Measurements from ENCODE around the gene YIPF1. TPM values are rescaled to one million over a fixed set of nuclear protein-coding genes. Genes with fewer than 3 reads are reported as not detected.

The YIPF1 gene
- total RNA-seq, 4 donors from 2014 or later: 6.7 to 25.9 (median 14.8) TPM

GRCh38 chr1:53905509-53905908 is 15.9 kb upstream of the YIPF1 start:
- no peak for DNase-seq
- TF ChIP-seq POLR2A (IDR thresholded peaks at IDR 0.05) (no peak), CTCF (IDR thresholded peaks at IDR 0.05) (no peak)
- Histone ChIP-seq H3K27ac (no peak overlapping the region), H3K4me3 (no peak overlapping the region), H3K9me3 (no peaks in the 10 kb centered on the region), H3K36me3 (no peaks in the 10 kb centered on the region), H3K4me1 (no peaks in the 10 kb centered on the region), H3K27me3 (no peaks in the 10 kb centered on the region)
- intact Hi-C loops (cut with DNase I; ENCODE audit: low total_unique reads): no loop called here

GRCh38 chr1:53902235-53903138 is 12.9 kb upstream of the YIPF1 start:
- TF ChIP-seq CTCF (IDR thresholded peaks at IDR 0.05) (no peak), POLR2A (IDR thresholded peaks at IDR 0.05) (no peak)
- Histone ChIP-seq H3K27me3 (no peaks in the 10 kb centered on the region), H3K36me3 (no peaks in the 10 kb centered on the region), H3K4me1 (no peaks in the 10 kb centered on the region), H3K27ac (no peak overlapping the region), H3K9me3 (no peaks in the 10 kb centered on the region), H3K4me3 (no peak overlapping the region)
- DNase-seq: no peak
- intact Hi-C loops (cut with DNase I; ENCODE audit: low total_unique reads): no loop called here

GRCh38 chr1:53899708-53900107 is 10.1 kb upstream of the YIPF1 start:
- H3K4me1 ChIP-seq: no peaks in the 10 kb centered on the region
- H3K4me3 ChIP-seq: no peak overlapping the region
- no peaks in the 10 kb centered on the region for H3K9me3 ChIP-seq
- H3K36me3 ChIP-seq: no peaks in the 10 kb centered on the region
- H3K27ac ChIP-seq: no peak overlapping the region
- intact Hi-C loops (cut with DNase I; ENCODE audit: low total_unique reads): no loop called here
- TF ChIP-seq POLR2A (IDR thresholded peaks at IDR 0.05) (no peak), CTCF (IDR thresholded peaks at IDR 0.05) (no peak)
- no peaks in the 10 kb centered on the region for H3K27me3 ChIP-seq
- DNase-seq: no peak

GRCh38 chr1:53899206-53899628 is 9.6 kb upstream of the YIPF1 start:
- DNase-seq: peak; percentile 39 to 48

More at GRCh38 chr1:53899206-53899628, 9.6 kb upstream of the YIPF1 start:
- no peaks in the 10 kb centered on the region for H3K4me1 ChIP-seq
- intact Hi-C loops (cut with DNase I; ENCODE audit: low total_unique reads): no loop called here
- H3K4me3 ChIP-seq: no peak overlapping the region
- H3K27me3 ChIP-seq: no peaks in the 10 kb centered on the region
- TF ChIP-seq CTCF (IDR thresholded peaks at IDR 0.05) (no peak), POLR2A (IDR thresholded peaks at IDR 0.05) (no peak)
- H3K9me3 ChIP-seq: no peaks in the 10 kb centered on the region
- peak overlapping the region; percentile 18 to 47 for H3K27ac ChIP-seq
- no peaks in the 10 kb centered on the region for H3K36me3 ChIP-seq
